NCI-H2171 treated with DMSO at 0.1 percent for 48 hours (cell line): ENCODE measurements around the gene GPR153.
"Not testable (repeated sequence)": the region's sequence is repeated elsewhere in the genome, so short reads cannot be mapped to it uniquely, and the experiment has no call there.

ENCODE experiments used
- DNase-seq: peaks from one replicate; lab custom pipeline; 2025; lab: John Stamatoyannopoulos, UW

Gene GPR153

DNA sequence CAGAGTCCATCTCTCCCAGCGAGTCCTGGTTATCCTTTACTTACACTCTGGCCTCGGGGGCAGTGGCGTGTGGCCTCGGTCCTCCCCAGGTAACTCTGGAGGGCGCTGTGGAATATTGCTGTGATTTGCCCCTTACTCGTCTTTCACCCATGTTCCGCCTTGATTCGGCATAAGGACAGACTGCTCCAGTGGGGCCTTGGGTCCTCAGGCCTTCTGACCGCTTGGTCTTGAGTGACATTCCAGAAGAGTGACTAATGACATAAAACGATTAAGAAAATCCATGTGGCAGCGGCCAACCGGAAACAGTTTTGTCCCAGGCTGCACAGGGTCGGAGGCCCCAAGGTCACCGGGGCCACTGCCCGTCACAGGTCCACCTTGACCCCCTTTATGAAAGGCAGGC lies 36.2 kb downstream of the GPR153 start:
- DNase-seq: no peak

DNA sequence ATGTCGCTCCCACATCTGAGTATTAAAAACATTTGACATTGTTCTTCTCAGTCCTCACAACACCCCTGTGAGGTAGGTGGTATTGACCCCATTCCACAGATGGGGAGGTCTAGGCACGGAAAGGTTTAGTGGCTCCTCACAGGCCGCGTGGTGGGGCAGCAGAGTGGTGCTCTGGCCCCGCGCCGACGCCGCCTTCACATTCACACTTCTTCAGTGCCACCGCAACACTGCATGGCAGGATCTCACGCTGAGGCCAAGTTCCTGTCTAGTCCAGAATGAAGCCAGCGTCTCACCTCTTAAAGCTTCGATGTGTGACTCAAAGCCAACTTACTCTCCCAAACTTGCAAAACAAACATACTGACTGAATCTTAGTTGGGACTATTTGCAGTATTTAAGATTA lies 37.3 kb downstream of the GPR153 start:
- DNase-seq: no peak

DNA sequence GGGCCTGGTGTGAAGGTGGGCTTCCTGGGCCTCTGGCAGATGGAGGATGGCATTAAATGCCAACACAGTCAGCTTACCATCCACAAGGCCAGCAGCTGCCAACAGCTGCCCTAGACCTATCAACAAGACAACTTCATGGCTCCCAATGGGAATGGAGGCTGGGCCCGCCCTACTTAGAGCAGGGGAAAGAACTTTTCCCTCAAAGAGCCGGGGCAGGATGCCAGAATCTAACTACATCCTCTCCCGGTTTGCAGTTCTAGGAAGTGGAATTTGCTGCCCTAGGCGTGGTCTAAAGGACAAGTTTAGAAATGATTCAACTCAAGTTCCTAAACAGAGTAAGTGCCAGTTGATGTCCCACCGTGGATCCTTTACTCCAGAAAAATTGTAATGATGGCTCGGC lies 38.3 kb downstream of the GPR153 start:
- no peak for DNase-seq

DNA sequence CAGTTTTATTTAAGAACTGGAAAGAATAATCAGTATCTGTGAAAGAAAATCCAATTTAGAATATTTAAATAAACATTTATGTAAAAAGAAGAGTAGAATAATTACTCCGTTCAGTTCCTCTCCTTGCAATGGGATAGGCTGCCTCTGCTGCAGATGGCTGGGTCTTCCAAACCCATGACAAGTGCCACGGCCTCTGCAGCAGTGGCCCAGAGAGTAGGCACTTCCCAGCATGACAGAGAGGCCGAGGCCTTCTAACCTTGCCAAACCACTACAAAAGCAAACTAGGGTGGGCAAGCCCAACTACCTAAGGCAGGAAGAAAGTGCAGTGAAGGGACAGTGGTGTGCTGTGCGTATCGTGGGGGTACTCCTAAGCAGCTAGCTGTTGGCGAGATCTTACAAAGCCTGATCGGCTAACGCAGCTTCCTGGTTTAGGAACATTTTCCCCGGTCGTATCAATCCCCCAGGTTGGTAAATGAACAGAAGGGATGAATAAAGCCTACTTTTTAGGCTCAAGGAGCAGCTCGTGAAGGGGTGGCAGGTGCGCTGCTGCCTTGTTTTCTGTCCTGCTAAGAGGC lies 39.6 kb downstream of the GPR153 start:
- DNase-seq: no peak

DNA sequence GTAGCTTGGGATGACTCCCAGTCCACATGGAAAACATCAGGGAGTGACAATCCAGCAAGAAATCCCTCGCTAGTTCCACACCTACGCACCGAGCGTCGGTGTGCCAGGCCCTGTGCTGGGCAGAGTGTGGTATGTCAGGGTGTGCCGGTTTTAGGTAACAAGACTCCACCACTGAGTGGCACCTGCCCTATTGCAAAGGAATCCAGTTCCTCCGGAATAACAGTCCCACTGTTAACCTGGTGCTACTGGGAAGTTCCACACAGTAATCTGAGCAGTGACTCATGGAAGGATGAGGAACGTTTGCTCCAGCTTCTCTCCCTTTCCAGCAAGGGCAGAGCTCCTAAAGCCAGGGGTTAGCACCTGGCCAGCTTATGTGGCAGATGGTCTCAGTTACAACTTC lies 40.7 kb downstream of the GPR153 start:
- no peak for DNase-seq

DNA sequence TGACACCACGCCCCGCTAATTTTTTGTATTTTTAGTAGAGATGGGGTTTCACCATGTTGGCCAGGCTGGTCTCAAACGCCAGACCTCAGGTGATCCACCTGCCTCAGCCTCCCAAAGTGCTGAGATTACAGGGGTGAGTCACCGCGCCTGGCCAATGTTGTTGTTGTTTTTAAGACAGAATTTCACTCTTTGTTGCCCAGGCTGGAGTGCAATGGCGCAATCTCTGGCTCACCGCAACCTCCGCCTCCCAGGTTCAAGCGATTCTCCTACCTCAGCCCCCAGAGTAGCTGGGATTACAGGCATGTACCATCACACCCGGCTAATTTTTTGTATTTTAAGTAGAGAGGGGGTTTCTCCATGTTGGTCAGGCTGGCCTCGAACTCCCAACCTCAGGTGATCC lies 41.3 kb downstream of the GPR153 start:
- not testable (repeated sequence) for DNase-seq

DNA sequence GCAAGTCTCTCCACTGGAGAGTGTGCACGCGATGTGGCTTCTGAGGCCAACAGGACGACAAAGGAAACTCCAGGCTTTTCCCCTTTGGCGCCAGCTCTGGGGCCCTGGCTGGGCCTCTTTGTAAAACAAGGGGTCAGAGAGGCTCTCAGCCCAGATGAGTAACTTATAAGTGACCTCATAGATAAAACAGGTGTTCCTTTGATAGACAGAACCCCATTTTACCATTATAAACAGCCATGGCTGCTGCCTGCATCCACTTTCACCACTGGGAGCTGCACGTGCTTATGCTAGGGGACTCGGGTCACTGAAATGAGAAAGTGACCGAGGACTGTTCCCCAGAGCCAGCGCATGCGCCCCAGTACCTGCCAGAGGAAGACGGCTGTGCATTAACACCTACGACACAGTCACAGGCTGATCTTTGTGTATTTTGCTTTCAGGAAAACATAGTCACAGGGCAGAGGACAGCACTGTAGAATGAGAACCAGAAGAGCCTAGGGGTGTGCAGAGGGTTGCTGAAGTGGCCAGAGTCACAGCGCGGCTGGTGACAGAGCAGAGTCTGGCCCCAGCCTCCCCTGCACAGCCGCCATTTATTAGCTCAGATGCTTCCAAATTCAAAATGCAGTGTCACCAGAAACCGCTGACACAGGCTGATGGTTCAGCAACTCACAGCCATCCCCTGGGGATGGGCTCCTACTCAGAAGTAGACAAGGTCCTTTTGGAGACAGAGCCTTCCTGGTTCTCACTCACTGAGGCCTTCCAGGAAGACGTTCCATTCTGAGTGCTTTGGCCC lies 42.3 kb downstream of the GPR153 start:
- no peak for DNase-seq

DNA sequence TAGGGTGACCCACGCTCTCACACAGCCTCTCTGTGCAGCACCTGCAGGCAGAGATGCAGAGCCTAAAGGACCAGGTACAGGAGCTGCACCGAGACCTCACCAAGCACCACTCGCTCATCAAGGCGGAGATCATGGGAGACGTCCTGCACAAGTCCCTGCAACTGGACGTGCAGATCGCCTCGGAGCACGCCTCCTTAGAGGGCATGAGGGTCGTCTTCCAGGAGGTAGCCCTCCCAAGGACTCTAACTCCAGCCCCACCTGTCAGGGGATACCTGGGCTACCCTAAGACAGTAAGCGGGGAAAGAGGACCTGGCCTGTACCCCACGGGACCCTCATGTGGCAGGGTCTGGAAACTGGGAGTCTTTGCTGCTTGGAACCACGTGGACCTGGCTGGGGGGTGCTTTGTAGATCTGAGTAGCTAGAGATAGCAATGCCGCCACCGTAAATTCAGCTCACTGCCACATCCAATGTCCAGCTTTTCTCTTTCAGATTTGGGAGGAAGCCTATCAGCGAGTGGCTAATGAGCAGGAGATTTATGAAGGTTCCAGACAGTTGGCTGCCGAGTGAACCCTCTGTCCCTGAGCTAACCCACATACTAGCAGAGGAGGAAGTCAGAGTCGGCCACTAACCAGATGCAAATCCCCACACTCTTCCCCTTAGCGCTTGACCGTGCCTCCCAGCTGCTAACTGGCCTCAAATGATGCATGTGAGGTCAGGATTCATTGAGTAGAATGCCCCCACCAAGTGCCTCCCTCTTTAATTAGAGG lies 48.5 kb downstream of the GPR153 start:
- no peak for DNase-seq

DNA sequence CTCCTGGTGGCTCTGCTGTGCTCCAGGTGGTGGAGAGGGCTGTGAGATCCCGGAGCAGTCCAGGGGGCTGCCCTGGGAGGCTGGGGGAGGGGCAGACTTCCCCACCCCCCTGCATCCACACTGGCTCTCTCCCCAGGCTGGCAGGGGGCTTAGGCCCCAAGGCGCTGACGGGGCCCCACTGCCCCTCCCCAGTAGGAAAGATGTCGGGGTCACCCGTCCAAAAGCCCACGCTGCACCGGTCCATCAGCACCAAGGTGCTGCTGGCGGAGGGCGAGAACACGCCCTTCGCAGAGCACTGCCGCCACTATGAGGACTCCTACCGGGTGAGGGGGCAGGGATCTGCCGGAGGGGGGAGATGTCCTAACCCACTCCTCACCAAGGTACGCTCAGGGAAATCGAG lies 49.2 kb downstream of the GPR153 start:
- no peak for DNase-seq

DNA sequence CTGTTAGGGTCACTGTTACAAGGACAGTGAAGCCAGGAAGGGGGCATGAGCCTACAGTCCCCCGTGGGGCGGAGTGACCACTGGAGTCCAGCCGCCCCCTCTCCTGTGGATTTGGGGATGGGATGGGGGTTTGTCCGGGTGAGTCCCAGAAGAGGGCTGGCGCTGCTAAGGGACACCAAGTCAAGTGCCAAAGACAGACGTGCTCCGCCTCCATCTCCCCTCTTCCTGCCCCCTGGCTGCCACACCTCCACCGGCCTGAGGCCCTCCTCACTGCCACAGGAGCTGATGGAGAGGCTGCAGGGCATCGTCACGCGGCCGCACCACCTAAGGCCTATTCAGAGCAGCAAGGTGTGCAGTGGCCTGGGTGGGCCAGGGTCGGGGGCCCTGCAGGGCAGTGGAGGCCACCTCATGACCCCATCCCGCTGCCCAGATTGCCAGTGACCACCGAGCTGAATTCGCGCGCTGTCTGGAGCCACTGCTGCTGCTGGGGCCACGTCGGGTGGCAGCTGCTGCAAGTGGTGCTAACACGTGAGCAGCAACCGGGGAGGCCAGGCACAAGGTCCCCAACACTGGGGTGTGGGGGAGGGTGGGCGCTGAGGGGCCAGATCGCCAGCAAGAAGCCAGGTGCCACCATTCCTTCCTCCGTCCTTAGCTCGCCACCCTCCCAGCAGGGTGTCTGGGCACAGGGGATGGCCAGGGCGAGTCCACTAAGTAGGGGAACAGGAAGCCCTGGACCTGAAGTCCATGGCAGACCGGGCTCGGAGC lies 50.1 kb downstream of the GPR153 start:
- no peak for DNase-seq

DNA sequence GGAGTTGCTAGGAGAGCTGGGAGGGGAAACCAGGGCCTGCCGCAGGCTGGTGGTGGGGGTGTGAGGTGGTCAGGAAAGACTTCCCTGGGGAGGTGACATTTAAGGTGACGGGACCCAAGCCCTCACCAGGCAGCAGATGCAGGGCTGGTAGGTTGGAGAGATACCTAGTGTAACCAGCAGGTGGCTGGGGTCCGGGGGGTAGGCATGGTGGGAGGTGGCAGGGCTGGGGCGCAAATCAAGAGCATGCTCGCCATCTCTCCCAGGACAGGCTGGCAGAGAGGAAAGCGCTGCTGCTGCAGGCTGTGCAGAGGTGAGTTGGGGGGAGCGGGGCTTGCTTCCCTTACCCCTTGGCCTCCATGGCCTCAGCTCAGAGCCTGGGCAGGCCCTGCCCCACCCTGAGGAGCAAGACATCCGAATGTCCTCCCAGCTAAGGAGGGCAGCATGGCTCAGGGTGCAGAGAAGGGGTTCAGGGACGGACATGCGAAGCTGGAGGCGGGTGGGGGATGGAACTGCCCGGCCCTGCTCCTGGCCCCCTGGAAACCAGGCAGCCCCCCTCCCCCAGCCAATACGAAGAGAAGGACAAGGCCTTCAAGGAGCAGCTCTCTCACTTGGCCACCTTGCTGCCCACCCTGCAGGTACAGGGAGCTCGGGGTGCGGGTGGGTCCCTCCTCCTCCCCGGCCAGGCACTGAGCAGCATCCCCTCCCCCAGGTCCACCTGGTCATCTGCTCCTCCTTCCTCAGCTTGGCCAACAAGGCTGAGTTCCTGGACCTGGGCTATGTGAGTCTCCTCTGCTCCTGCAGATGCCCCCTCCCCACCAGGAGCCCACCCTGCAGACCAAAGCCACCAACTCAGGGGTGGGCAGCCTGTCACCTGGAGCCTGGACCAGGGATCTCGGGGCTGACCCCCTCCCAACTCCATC lies 51.0 kb downstream of the GPR153 start:
- DNase-seq: no peak

DNA sequence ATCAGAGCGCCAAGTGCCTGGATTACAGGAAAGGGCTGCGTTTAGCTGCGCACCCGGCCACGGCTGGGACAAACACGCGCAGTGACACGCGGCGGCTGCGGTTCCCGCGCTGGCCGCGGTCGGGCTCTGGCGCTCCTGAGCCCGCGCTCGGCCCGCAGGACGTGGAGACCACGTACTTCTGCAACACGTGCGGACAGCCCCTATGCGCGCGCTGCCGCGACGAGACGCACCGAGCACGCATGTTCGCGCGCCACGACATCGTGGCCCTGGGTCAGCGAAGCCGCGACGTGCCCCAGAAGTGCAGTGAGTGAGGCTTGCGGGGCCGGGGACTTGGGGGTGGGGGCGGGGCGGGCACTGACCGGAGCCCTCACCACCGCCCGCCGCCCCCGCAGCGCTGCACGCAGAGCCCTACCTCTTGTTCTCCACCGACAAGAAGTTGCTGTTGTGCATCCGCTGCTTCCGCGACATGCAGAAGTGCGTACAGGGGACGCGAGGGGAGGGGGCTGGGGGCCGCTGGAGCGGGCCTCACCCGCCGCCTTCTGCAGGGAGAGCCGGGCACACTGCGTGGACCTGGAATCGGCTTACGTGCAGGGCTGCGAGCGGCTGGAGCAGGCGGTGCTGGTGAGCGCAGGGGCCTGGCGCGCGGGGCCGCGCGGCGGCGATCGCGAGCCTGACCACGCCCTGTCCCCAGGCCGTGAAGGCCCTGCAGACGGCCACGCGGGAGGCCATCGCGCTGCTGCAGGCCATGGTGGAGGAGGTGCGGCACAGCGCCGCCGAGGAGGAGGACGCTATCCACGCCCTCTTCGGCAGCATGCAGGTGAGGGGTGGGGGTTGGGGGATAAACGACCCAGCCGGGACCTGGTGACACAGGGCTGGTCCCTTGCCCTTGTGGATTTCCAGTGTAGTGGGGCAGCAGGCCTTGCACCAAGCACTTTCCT lies 51.9 kb downstream of the GPR153 start:
- DNase-seq: no peak

DNA sequence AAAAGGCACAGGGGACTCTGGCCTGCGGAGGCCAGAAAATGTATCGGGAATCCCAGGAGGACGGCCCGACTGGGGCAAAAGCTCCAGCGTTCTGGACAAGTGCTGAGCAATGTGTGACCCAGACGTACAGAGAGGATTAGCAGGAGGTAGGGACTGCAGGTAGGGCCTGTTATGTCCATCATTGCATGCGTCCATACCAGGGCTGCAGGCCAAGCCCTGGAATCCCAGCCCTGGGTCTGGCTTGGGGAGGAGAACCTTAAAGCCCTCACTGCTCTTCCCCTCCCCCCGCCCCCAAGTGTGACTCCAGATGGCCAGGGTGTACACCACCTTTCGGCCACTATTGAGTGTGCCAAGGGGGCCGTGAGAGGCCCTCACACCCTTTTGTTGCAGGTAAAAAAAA lies 53.0 kb downstream of the GPR153 start:
- no peak for DNase-seq

DNA sequence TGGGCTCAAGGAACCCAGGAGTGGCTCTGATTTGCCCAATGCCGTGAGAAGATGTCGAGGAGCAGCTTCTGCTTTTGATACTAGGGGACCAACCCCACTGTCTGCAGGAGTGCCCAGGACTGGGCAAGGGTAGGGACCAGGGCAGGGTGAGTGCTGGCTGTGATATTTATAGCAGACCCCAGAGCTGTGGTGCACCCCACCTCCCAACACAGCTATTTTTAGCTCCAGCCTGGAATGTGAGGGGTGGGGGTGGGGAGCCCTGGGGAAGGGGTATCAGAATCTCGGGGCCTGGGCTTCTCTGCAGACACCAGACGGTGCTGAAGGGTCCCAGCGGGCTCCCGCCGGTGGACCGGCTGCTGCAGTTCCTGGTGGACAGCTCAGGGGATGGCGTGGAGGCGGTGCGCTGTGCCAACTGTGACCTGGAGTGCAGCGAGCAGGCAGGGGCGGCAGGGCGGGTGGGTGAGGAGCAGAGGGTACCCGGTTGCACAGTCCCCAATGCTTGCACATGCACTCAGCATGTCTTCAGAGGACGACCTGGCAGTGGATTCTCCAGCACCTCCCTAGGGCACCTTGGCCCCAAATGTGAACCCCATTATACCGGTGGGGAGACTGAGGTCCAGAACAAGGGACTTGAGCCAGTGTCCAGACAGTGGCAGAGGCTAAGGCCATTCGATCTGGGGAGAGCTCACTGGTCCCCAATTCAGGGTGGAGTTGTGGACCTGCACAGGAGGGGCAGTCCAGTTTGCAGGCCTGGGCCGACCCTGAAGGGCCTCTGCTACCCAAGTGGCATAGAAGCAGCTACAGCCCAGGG lies 53.6 kb downstream of the GPR153 start:
- no peak for DNase-seq

DNA sequence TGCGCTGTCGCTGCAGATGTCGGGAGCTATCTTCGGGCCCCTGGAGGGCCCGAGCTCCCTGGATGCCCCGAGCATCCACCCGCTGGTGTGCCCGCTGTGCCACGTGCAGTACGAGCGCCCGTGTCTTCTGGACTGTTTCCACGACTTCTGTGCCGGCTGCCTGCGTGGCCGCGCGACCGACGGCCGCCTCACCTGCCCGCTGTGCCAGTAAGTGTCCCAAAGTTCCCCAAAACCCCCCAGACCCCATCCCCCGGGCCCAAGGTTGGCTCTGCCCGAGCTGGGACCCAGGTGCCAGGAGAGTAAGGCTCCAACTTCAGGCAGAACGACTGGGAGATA lies 54.4 kb downstream of the GPR153 start:
- no peak for DNase-seq

DNA sequence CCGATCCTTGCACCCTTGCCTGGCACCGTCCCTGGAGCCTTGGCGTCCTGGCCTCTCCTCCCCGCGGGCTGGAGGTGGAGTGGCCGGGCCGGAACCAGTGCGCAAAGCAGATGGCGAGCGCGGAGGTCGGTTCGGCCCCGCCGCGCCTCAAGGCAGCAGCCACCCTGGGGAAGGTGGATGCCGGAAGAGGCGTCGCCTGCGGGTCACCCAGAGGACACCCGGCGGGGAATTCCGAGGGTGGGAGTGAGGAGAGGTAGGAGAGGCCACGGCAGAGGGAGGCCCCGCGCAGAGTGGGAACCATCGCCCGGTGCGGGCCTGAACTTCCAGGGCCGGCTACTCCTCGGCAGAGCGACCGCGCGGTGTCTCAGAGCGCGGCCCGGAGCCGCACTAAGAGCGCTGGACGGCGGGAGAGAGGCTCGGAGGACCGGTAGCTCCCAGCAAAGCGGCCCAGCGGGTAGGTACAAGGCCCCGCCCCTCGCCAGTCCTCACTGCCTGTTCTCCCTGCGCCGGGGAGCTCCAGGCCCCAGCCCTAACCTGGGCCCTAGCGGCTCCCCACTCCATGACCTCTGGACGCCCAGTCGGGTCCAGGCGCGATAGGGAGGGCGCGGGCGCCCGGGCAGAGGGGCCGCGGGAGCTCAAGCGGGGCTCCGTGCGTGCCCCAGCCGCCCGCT lies 54.9 kb downstream of the GPR153 start, which contains the start of gene RNF207:
RNF207 (plus strand) TSS at position 271 of the 671 bp plus-strand sequence. CDS start 417 bp downstream, outside the sequence.
- DNase-seq: no peak

DNA sequence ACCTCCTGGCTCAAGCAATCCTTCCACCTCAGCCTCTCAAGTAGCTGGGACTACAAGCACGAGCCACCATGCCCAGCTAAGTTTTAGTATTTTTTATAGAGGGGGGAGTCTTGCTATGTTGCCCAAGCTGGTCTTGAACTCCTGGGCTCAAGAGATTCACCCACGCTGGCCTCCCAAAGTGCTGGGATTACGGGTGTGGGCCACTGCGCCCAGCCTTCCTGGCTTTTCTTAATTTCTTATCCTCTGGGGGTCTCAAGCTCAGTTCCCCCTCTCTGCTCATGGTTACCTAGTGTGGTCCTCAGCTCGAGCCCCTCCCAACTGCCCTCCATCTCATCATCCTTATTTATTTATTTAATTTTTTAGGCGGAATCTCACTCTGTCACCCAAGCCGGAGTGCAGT lies 58.6 kb downstream of the GPR153 start:
- DNase-seq: no peak

DNA sequence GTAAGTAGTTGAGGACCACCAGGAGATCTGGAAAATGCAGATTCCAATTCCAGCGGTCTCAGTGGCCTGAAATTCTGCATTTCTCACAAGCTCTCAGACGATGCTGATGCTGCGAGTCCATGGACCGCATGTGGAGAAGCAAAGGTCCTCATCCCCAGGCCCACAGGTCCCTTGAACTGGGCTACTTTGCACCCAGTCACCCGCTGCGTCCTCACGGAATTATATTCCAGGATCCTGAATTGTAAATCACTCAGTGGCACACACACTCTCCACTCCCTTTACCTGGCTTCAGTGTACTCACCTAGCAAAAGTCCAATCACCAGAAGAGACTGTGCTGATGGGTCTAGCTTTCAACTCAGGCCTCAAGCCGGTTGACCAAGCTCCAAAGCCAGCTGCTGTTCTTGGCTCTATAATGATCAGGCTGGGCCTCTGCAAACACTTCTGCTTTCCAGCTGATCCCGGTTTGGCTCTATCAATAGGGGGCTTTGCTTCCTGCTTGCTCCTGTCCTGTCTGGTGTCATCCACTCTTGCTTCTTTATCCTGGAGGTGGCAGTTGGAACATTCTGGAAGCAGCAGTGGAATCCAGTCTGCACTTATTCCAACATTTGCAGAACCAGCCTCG lies 60.6 kb downstream of the GPR153 start:
- DNase-seq: no peak
